Measurements from ENCODE around the gene MRPL42. TPM values are rescaled to one million over a fixed set of nuclear protein-coding genes. Genes with fewer than 3 reads are reported as not detected.

Gene MRPL42
- total and polyA plus RNA-seq, 2 donors (not counting 1 experiment from before 2014, with no cell fraction given) = 31.5 to 45.2 TPM

GRCh38 chr12:93476555-93476954 lies 9.2 kb downstream of the MRPL42 start:
- ATAC-seq (ENCODE audit: low read depth) = no peak
- no peak overlapping the region for H2AFZ ChIP-seq (ENCODE audit: insufficient read depth, low read depth, low read length, poor library complexity, severe bottlenecking)
- Mint-ChIP-seq H3K4me3 (no peak overlapping the region), H3K27ac (no peak overlapping the region), H3K27me3 (no peaks in the 10 kb centered on the region), H3K4me1 (no peaks in the 10 kb centered on the region), H3K9me3 (ENCODE audit: insufficient read depth) (no peaks in the 10 kb centered on the region)
- H4K20me1 ChIP-seq (ENCODE audit: control insufficient read depth, insufficient read depth, low read length, poor library complexity, severe bottlenecking) = peaks cover 5% of the 10 kb centered on the region
- H3K9ac ChIP-seq (ENCODE audit: low read length) = no peak overlapping the region
- ChIA-PET CTCF (interaction anchor here (0.6 to 0.9 kb wide), 2 partner anchors 625 to 696 kb away, joined by 3 read pairs; no protein-coding TSS in a partner anchor), POLR2A (interaction anchor here (0.6 kb wide), 1 partner anchor 391 kb away, joined by 3 read pairs; no protein-coding TSS in a partner anchor)
- no peaks in the 10 kb centered on the region for H3K9me3 ChIP-seq (ENCODE audit: control extremely low read depth in 1 of 3, control insufficient read depth in 2 of 3, insufficient read depth in 1 of 3, low read length in 2 of 3)
- H3K79me2 ChIP-seq (ENCODE audit: control insufficient read depth, insufficient read depth, low read length) = peaks cover 21% of the 10 kb centered on the region
- no peaks in the 10 kb centered on the region for H3K27me3 ChIP-seq (replicated peaks in 1 of 4; ENCODE audit: control extremely low read depth in 1 of 4, control insufficient read depth in 3 of 4, insufficient read depth in 4 of 4, low read length in 3 of 4)
- H3K4me1 ChIP-seq (ENCODE audit: control insufficient read depth in 2 of 2, insufficient read depth in 2 of 2, low read length in 2 of 2) = no peaks in the 10 kb centered on the region
- H3K4me2 ChIP-seq (replicated peaks; ENCODE audit: low read depth, low read length, poor library complexity, severe bottlenecking) = no peak overlapping the region
- H3K27ac ChIP-seq (ENCODE audit: low read length in 2 of 2) = no peak overlapping the region
- peaks cover 11 to 47% of the 10 kb centered on the region in 2 experiments for H3K36me3 ChIP-seq (replicated peaks in 1 of 2; ENCODE audit: control extremely low read depth in 1 of 2, control insufficient read depth in 1 of 2, extremely low read depth in 1 of 2, insufficient read depth in 2 of 2, low read length in 1 of 2)
- TF ChIP-seq EZH2 (IDR thresholded peaks at IDR 0.05; ENCODE audit: borderline replicate concordance, insufficient read depth, low read depth, low read length, poor library complexity, severe bottlenecking) (no peak), CTCF (IDR thresholded peaks at IDR 0.05) (no peak)
- H3K4me3 ChIP-seq (ENCODE audit: control extremely low read depth in 1 of 5, extremely low read depth in 1 of 5, insufficient read depth in 1 of 5, low read depth in 2 of 5, low read length in 4 of 5) = no peak overlapping the region
- intact Hi-C loops (cut with micrococcal nuclease) = no loop called here
- DNase-seq = no peak

DNA sequence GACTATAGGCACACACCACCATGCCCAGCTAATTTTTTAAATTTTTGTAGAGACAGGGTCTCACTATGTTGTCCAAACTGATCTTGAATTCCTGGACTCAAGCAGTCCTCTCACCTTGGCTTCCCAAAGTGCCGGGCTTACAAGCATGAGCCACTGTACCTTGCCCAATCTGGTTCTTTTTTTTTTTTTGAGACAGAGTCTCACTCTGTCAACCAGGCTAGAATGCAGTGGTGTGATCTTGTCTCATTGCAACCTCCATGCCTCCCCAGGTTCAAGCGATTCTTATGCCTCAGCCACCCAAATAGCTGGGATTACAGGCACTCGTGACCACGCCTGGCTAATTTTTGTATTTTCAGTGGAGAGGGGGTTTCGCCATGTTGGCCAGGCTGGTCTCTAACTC lies 15.4 kb downstream of the MRPL42 start:
- TF ChIP-seq EZH2 (IDR thresholded peaks at IDR 0.05; ENCODE audit: borderline replicate concordance, insufficient read depth, low read depth, low read length, poor library complexity, severe bottlenecking) = no peak
- no peak for TF ChIP-seq CTCF (IDR thresholded peaks at IDR 0.05)
- CTCF ChIA-PET = interaction anchor here (0.6 to 2.6 kb wide), 3 partner anchors 20 to 619 kb away, joined by 3 to 9 read pairs (median 4); no protein-coding TSS in a partner anchor
- Mint-ChIP-seq H3K4me3 (no peak overlapping the region), H3K9me3 (ENCODE audit: insufficient read depth) (no peaks in the 10 kb centered on the region), H3K4me1 (no peaks in the 10 kb centered on the region), H3K27ac (no peak overlapping the region), H3K27me3 (no peaks in the 10 kb centered on the region)
- no peaks in the 10 kb centered on the region for H3K79me2 ChIP-seq (ENCODE audit: control insufficient read depth, insufficient read depth, low read length)
- POLR2A ChIA-PET = no interaction called here
- ATAC-seq (ENCODE audit: low read depth) = no peak
- no peak overlapping the region for H3K4me2 ChIP-seq (replicated peaks; ENCODE audit: low read depth, low read length, poor library complexity, severe bottlenecking)
- no peaks in the 10 kb centered on the region for H3K27me3 ChIP-seq (replicated peaks in 1 of 4; ENCODE audit: control extremely low read depth in 1 of 4, control insufficient read depth in 3 of 4, insufficient read depth in 4 of 4, low read length in 3 of 4)
- no peak overlapping the region for H3K4me3 ChIP-seq (ENCODE audit: control extremely low read depth in 1 of 5, extremely low read depth in 1 of 5, insufficient read depth in 1 of 5, low read depth in 2 of 5, low read length in 4 of 5)
- H3K4me1 ChIP-seq (ENCODE audit: control insufficient read depth in 2 of 2, insufficient read depth in 2 of 2, low read length in 2 of 2) = no peaks in the 10 kb centered on the region
- no peak overlapping the region for H2AFZ ChIP-seq (ENCODE audit: insufficient read depth, low read depth, low read length, poor library complexity, severe bottlenecking)
- intact Hi-C loops (cut with micrococcal nuclease) = loop anchor here (10.0 kb wide), 1 partner anchor 698 kb away; no protein-coding TSS in a partner anchor
- DNase-seq = no peak
- WGBS (ENCODE audit: insufficient coverage) = 95% methylated on average over 5 of the region's 5 CpGs
- H4K20me1 ChIP-seq (ENCODE audit: control insufficient read depth, insufficient read depth, low read length, poor library complexity, severe bottlenecking) = no peaks in the 10 kb centered on the region
- peaks cover 13 to 68% of the 10 kb centered on the region in 2 experiments for H3K36me3 ChIP-seq (replicated peaks in 1 of 2; ENCODE audit: control extremely low read depth in 1 of 2, control insufficient read depth in 1 of 2, extremely low read depth in 1 of 2, insufficient read depth in 2 of 2, low read length in 1 of 2)
- H3K27ac ChIP-seq (ENCODE audit: low read length in 2 of 2) = no peak overlapping the region
- no peak overlapping the region for H3K9ac ChIP-seq (ENCODE audit: low read length)
- no peaks in the 10 kb centered on the region for H3K9me3 ChIP-seq (ENCODE audit: control extremely low read depth in 1 of 3, control insufficient read depth in 2 of 3, insufficient read depth in 1 of 3, low read length in 2 of 3)
